ENCODE data around the gene RAB11FIP3.

RAB11FIP3 gene

GRCh38 chr16:557463-558297 lies 132.2 kb downstream of the RAB11FIP3 start:
- no peak for DNase-seq

GRCh38 chr16:558298-559020 lies 133.0 kb downstream of the RAB11FIP3 start:
- DNase-seq: no peak

- no peak for DNase-seq
Measured at GRCh38 chr16:559021-559380, 133.6 kb downstream of the RAB11FIP3 start.

- DNase-seq: no peak
Measured at GRCh38 chr16:559411-560203, 134.2 kb downstream of the RAB11FIP3 start.

GRCh38 chr16:560204-560700 lies 134.8 kb downstream of the RAB11FIP3 start, which contains the start of gene PRR35:
PRR35 (plus strand) TSS chr16:560394; CDS start chr16:563295, 2,901 bp downstream.
- no peak for DNase-seq

GRCh38 chr16:560701-561412 lies 135.4 kb downstream of the RAB11FIP3 start:
- DNase-seq: no peak

GRCh38 chr16:561413-561794 lies 136.0 kb downstream of the RAB11FIP3 start:
- DNase-seq: no peak

- no peak for DNase-seq
Measured at GRCh38 chr16:561957-562938, 136.8 kb downstream of the RAB11FIP3 start.

GRCh38 chr16:563072-563644 lies 137.7 kb downstream of the RAB11FIP3 start:
- no peak for DNase-seq

- DNase-seq: no peak
Measured at GRCh38 chr16:564690-565418, 139.4 kb downstream of the RAB11FIP3 start.

- no peak for DNase-seq
Measured at GRCh38 chr16:565419-566330, 140.2 kb downstream of the RAB11FIP3 start.

GRCh38 chr16:566475-567372 lies 141.3 kb downstream of the RAB11FIP3 start, which contains the start of gene NHLRC4:
NHLRC4 (plus strand) TSS chr16:567005; CDS start chr16:568048, 1,043 bp downstream.
- peak; percentile 54 to 68 (median 55) for DNase-seq

GRCh38 chr16:567373-568256 lies 142.2 kb downstream of the RAB11FIP3 start:
- no peak for DNase-seq

- no peak for DNase-seq
Measured at GRCh38 chr16:568401-569258, 143.2 kb downstream of the RAB11FIP3 start.

GRCh38 chr16:569445-570254 lies 144.2 kb downstream of the RAB11FIP3 start, which contains the start of gene PIGQ:
PIGQ (plus strand) TSS chr16:569968; CDS start chr16:574075, 4,107 bp downstream.
- DNase-seq: peak; percentile 75 to 90 (median 80)

Measured in suppressor macrophage treated with lipopolysaccharide for 1 hour (primary cell).